Measurements from ENCODE around the gene SEMA5B. TPM values are rescaled to one million over a fixed set of nuclear protein-coding genes. Genes with fewer than 3 reads are reported as not detected.

The SEMA5B gene
- total and polyA plus RNA-seq, 2 donors (not counting 3 experiments of a cell fraction or from before 2014, with no cell fraction given) = 0.07 TPM; not detected in 1

- DNase-seq (ENCODE audit: low read depth, low spot score) (no peak), FAIRE-seq (no peak)
- no peak overlapping the region for H3K4me3 ChIP-seq (replicated peaks in 1 of 3; ENCODE audit: insufficient read depth in 1 of 3, low read depth in 1 of 3, low read length in 3 of 3)
- no peaks in the 10 kb centered on the region for H3K79me2 ChIP-seq (ENCODE audit: control insufficient read depth, insufficient read depth, low read length)
- H4K20me1 ChIP-seq (replicated peaks; ENCODE audit: control insufficient read depth, extremely low read depth, insufficient read depth, low read length) = no peaks in the 10 kb centered on the region
- no peak overlapping the region for H3K4me2 ChIP-seq (ENCODE audit: insufficient read depth, low read length)
- ChIA-PET CTCF (no interaction called here), POLR2A (no interaction called here)
- peaks cover 8 to 25% of the 10 kb centered on the region in 2 experiments for H3K27me3 ChIP-seq (ENCODE audit: control insufficient read depth in 2 of 2, insufficient read depth in 2 of 2, low read length in 2 of 2)
- no peaks in the 10 kb centered on the region for H3K9me1 ChIP-seq (replicated peaks; ENCODE audit: control insufficient read depth, extremely low read depth, insufficient read depth, low read length)
- dilution Hi-C loops (cut with MboI; ENCODE audit: extremely low pct_ligation_motif_present, low sequenced_read_pairs) = no loop called here
- H3K36me3 ChIP-seq (ENCODE audit: control insufficient read depth in 2 of 2, extremely low read depth in 1 of 2, insufficient read depth in 2 of 2, low read length in 2 of 2) = no peaks in the 10 kb centered on the region
- H2AFZ ChIP-seq (ENCODE audit: low read depth, low read length) = no peak overlapping the region
- no peak overlapping the region for H3K27ac ChIP-seq (ENCODE audit: insufficient read depth, low read depth, low read length)
- BruUV-seq (replicated peaks) = no TSS peak
- TF ChIP-seq FOS (IDR thresholded peaks at IDR 0.05; ENCODE audit: borderline replicate concordance, insufficient read depth, low read length) (no peak), EZH2 (IDR thresholded peaks at IDR 0.05; ENCODE audit: borderline replicate concordance, low read depth, low read length, severe bottlenecking) (no peak), CTCF (IDR thresholded peaks at IDR 0.05; ENCODE audit: extremely low read depth in 1 of 2, insufficient read depth in 1 of 2, low read depth in 1 of 2, low read length in 2 of 2) (no peak), MYC (IDR thresholded peaks at IDR 0.05; ENCODE audit: low read depth, low read length) (no peak), JUN (IDR thresholded peaks at IDR 0.05; ENCODE audit: borderline replicate concordance, insufficient read depth, insufficient read length, low read depth) (no peak), GATA2 (IDR thresholded peaks at IDR 0.05; ENCODE audit: insufficient read depth, insufficient read length, low read depth, low read length) (no peak), POLR2AphosphoS5 (IDR thresholded peaks at IDR 0.05; ENCODE audit: insufficient read depth, low read depth, low read length) (no peak), POLR2A (IDR thresholded peaks at IDR 0.05; ENCODE audit: low read depth, low read length) (no peak)
- TF ChIP-seq, protein P1, sequence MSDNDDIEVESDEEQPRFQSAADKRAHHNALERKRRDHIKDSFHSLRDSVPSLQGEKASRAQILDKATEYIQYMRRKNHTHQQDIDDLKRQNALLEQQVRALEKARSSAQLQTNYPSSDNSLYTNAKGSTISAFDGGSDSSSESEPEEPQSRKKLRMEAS (IDR thresholded peaks at IDR 0.05; ENCODE audit: insufficient read depth, insufficient read length) = no peak
- no peak overlapping the region for H3K9ac ChIP-seq (replicated peaks; ENCODE audit: extremely low read depth, insufficient read depth, low read length)
- no peaks in the 10 kb centered on the region for H3K4me1 ChIP-seq (ENCODE audit: control insufficient read depth, extremely low read depth, insufficient read depth, low read length)
- intact Hi-C loops (cut with micrococcal nuclease) = no loop called here
- no peaks in the 10 kb centered on the region for H3K9me3 ChIP-seq (replicated peaks; ENCODE audit: control insufficient read depth, insufficient read depth, low read length)
These were observed 61.5 kb downstream of the SEMA5B start for GRCh38 chr3:122966045-122966444.

Measured in endothelial cell of umbilical vein (primary cell).